Left ventricle myocardium inferior (tissue), 1 donor: ENCODE measurements around the gene ALDOA. TPM values are rescaled to one million over a fixed set of nuclear protein-coding genes. Genes with fewer than 3 reads are reported as not detected.

Experiments used
- DNase-seq: peaks from one replicate; pipeline ENCODE4 v3.0.0-alpha.2; 2020
- H3K27ac ChIP-seq: fragments of 200-600 bp; replicated peaks from 2 replicates; pipeline ENCODE4 v1.8.0; 2021
- H3K27me3 ChIP-seq: fragments of 200-600 bp; 2 replicates; pipeline ENCODE4 v1.8.0; 2021; ENCODE audit warnings: low read depth
- H3K36me3 ChIP-seq: fragments of 200-600 bp; 2 replicates; pipeline ENCODE4 v1.8.0; 2021
- H3K4me1 ChIP-seq: fragments of 200-600 bp; 2 replicates; pipeline ENCODE4 v1.8.0; 2021
- H3K4me3 ChIP-seq: fragments of 200-600 bp; 2 replicates; pipeline ENCODE4 v1.8.0; 2021; ENCODE audit warnings: mild to moderate bottlenecking, moderate library complexity
- H3K9me3 ChIP-seq: fragments of 200-600 bp; replicated peaks from 2 replicates; pipeline ENCODE4 v1.8.0; 2021
- intact Hi-C: fragments of 100-400 bp; cut with micrococcal nuclease; formaldehyde crosslinking; loops from one replicate; pipeline ENCODE4 v1.11.0; 2022
- total RNA-seq: library from RNA; stranded (reverse); fragmentation: NEBNext Ultra II Directional; extraction: Animal tissue kit (Norgen Biotek cat#: 25700); gene quantifications from one replicate; pipeline ENCODE4 v1.2.1, GENCODE V29; 2021
- TF ChIP-seq, protein P1 (sequence below): fragments of 200-600 bp; IDR thresholded peaks from 2 replicates; pipeline ENCODE4 v1.8.0; 2021; ENCODE audit warnings: antibody characterized with exemption, mild to moderate bottlenecking, borderline replicate concordance
- donor health status: DM: no; HTN: yes; CAD: no; lungs with severe emphysema.

The ALDOA gene
- total RNA-seq, 1 donor from 2014 or later, result 3,337 TPM

DNA sequence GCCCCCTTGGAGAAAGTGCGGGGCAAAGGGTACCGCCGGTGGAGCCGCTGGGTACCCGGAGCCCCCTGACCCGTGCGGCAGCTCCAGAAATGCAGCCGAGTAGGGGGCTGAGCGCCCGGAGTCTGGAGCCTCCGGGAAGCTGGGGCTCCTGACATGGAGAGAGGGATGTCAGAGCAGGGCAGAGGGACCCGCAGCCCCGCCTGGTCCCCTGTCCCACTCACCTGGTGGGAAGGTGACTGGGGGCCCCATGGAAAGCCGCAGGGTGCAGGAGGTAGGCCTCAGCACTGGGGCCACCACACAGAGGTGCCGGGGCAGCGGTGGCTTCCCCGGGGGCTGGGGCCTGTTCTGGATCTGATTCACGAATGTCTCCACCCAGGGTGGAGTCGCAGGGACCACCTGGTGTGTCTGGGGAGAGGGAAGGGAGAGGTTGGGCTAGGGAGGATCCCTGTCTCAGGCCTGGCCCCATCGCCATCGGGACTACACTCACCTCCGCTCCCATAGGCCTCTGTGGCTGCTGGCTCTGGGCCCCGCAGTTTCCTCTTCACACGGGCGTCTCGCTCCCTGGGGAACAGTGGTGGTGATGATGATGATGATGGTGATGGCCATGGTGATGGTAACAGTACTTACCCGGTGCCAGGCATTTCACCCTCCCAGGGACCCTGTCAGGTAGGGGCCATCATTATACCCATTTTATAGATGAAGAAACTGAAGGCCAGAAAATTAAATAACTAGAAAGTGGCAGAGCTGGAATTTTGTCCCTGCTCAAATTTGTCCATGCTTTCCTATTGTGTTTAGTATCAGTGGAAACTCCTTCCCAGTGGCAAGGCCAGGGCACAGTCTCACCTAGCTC lies 21.0 kb downstream of the ALDOA start:
- DNase-seq, result no peak

DNA sequence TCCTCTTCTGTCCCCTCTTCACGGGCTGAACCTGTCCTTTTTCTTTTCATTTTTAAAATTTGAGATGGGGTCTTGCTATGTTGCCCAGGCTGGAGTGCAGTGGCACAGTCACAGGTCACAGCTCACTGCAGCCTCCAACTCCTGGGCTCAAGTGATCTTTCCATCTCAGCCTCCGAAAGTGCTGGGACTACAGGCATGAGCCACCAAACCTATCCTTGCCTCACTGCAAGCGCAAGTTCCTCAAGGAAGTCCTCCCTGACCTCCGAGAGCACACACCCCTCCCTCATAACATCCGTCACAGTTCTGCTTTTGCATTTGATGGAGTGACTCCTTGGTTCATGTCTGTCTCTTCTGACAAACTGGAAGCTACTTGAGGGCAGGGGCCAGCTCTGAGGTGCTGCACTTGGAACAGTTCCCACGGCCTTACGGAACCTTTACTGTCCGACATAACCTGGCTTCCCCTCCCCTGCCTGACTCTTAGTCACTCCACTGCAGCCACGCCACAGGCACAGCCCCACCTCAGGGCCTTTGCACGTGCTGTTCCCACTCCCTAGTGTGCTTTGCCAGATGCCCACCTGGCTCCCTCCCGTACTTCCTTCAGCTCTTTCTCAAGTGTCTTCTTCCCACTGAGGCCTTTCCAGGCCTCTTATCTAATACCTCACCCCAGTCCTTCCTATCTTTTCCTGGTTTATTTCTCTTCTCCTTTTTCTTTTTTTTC lies 21.8 kb downstream of the ALDOA start:
- H3K27ac ChIP-seq, result no peak overlapping the region
- no peaks in the 10 kb centered on the region for H3K27me3 ChIP-seq
- DNase-seq, result no peak
- intact Hi-C loops, result no loop called here
- H3K4me3 ChIP-seq, result no peak overlapping the region
- TF ChIP-seq, protein P1, sequence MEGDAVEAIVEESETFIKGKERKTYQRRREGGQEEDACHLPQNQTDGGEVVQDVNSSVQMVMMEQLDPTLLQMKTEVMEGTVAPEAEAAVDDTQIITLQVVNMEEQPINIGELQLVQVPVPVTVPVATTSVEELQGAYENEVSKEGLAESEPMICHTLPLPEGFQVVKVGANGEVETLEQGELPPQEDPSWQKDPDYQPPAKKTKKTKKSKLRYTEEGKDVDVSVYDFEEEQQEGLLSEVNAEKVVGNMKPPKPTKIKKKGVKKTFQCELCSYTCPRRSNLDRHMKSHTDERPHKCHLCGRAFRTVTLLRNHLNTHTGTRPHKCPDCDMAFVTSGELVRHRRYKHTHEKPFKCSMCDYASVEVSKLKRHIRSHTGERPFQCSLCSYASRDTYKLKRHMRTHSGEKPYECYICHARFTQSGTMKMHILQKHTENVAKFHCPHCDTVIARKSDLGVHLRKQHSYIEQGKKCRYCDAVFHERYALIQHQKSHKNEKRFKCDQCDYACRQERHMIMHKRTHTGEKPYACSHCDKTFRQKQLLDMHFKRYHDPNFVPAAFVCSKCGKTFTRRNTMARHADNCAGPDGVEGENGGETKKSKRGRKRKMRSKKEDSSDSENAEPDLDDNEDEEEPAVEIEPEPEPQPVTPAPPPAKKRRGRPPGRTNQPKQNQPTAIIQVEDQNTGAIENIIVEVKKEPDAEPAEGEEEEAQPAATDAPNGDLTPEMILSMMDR, result no peak
- no peaks in the 10 kb centered on the region for H3K9me3 ChIP-seq
- peaks cover 35% of the 10 kb centered on the region for H3K4me1 ChIP-seq
- peaks cover 35% of the 10 kb centered on the region for H3K36me3 ChIP-seq

More for the DNA sequence above, 21.0 kb downstream of the ALDOA start:
- no peaks in the 10 kb centered on the region for H3K27me3 ChIP-seq
- no peaks in the 10 kb centered on the region for H3K9me3 ChIP-seq
- H3K4me3 ChIP-seq, result no peak overlapping the region
- H3K4me1 ChIP-seq, result peaks cover 29% of the 10 kb centered on the region
- intact Hi-C loops, result no loop called here
- H3K36me3 ChIP-seq, result peaks cover 43% of the 10 kb centered on the region
- H3K27ac ChIP-seq, result peak overlapping the region; percentile 2
- TF ChIP-seq, protein P1, result no peak

DNA sequence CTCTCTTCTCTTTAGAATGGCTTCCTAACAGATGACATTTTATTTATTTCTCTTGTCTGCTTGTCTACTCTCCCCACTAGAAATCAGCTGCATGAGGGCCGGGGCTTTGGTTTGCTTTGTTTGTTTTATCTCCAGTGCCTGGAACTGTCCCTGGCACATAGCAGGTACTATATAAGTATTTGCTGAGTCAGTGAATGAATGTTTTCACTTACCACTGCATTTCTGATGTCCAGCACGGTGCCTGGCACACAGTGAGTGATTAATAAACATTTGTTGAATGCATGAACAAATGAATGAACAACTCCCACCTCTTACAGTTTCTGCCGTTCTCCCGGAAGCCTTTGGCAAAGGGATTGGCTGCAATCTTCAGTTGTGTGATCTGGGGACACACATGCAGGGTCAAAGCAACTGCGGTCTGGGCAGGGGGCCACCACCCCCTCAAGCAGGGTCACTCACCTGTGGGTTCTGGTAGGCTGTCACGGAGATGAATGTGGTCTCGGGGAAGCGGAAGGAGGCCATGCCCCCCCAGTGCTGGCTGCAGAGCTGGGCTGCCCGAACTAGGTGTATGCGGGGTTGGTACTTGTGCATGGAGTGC lies 22.8 kb downstream of the ALDOA start:
- Histone ChIP-seq H3K9me3 (no peaks in the 10 kb centered on the region), H3K4me1 (peaks cover 45% of the 10 kb centered on the region), H3K4me3 (no peak overlapping the region), H3K27me3 (no peaks in the 10 kb centered on the region), H3K36me3 (peaks cover 25% of the 10 kb centered on the region), H3K27ac (no peak overlapping the region)
- TF ChIP-seq, protein P1, result no peak
- no peak for DNase-seq
- intact Hi-C loops, result no loop called here

DNA sequence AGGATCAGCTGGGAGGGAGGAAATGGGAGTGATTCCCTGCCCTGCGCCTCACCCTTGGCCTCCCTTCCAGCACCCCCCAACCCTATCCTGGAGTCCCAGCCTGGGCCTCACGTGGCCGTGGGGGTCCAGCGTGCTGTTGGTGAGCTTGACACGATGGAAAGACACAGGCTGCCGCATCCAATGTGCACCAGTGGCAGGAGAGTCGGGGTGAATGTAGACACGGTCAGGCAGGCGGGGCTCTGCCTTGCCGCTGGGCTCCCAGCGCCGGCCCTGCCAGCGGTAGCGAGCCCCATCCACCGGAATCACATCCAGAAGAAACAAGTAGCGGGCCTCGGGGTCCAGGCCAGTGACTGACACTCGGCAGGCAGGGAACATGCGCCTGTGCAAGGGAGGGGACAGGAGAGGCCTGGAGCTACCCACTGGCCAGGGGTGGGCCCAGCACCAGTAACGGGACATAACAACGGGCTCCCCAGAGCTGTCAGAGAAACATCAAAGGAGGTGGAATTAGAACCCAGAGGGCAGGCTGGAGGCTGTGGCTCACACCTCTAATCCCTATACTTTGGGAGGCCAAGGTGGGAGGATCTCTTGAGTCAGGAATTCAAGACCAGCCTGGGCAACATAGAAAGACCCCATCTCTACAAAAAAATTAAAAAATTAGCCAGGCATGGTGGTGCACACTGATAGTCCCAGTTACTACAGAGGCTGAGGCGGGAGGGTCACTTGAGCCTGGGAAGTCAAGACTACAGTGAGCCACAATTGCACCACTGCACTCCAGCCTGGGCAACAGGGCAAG lies 23.5 kb downstream of the ALDOA start:
- intact Hi-C loops, result no loop called here
- Histone ChIP-seq H3K27me3 (no peaks in the 10 kb centered on the region), H3K36me3 (peaks cover 25% of the 10 kb centered on the region), H3K4me3 (no peak overlapping the region), H3K27ac (no peak overlapping the region), H3K4me1 (peaks cover 51% of the 10 kb centered on the region), H3K9me3 (no peaks in the 10 kb centered on the region)
- no peak for DNase-seq
- TF ChIP-seq, protein P1, result no peak
